ENCODE data around the gene TPH1. TPM values are rescaled to one million over a fixed set of nuclear protein-coding genes. Genes with fewer than 3 reads are reported as not detected.

Gene TPH1
- total and polyA plus RNA-seq, 2 of the 8 experiments (the other 6 are each of a cell fraction or from before 2014, with no cell fraction given): 0.09 to 0.22 TPM

- FAIRE-seq (no peak), DNase-seq (ENCODE audit: low read depth in 1 of 2, low spot score in 2 of 2) (no peak)
- H3K56ac ChIP-seq (replicated peaks; ENCODE audit: insufficient read length, low read depth, low read length): no peak overlapping the region
- H3K27me3 ChIP-seq (replicated peaks in 1 of 4; ENCODE audit: control insufficient read depth in 3 of 4, extremely low read depth in 1 of 4, insufficient read depth in 3 of 4, low read length in 3 of 4): no peaks in the 10 kb centered on the region
- no peak overlapping the region for H2BK12ac ChIP-seq (ENCODE audit: low read depth, low read length)
- ChIA-PET POLR2A (ENCODE audit: partially characterized antibody) (interaction anchor here (1.1 kb wide), 1 partner anchor 13 kb away, joined by 4 read pairs; no protein-coding TSS in a partner anchor), CTCF (ENCODE audit: partially characterized antibody) (interaction anchor here (0.8 to 2.5 kb wide), 5 partner anchors 9 to 115 kb away, joined by 4 to 6 read pairs (median 4); partner anchors contain the start of gene SAAL1)
- H3K79me1 ChIP-seq (ENCODE audit: low read depth, low read length): no peaks in the 10 kb centered on the region; the same call in 1 of the 2 replicates
- TF ChIP-seq TCF12 (IDR thresholded peaks at IDR 0.05; ENCODE audit: low read depth, low read length) (no peak), TBP (IDR thresholded peaks at IDR 0.05; ENCODE audit: low read depth, low read length) (no peak), CTBP2 (IDR thresholded peaks at IDR 0.05; ENCODE audit: borderline replicate concordance, insufficient read depth, insufficient read length, low read length) (no peak), CHD1 (IDR thresholded peaks at IDR 0.05; ENCODE audit: low read depth, low read length) (no peak)
- peaks cover 0 to 12% of the 10 kb centered on the region in 2 experiments; a peak in 2 of 4 replicates for H3K79me2 ChIP-seq (ENCODE audit: control insufficient read depth in 1 of 2, insufficient read depth in 2 of 2, low read length in 2 of 2)
- no peak overlapping the region for H3K4me3 ChIP-seq (ENCODE audit: extremely low read depth in 1 of 4, insufficient read depth in 2 of 4, low read depth in 3 of 4, low read length in 4 of 4)
- H3K9me3 ChIP-seq (ENCODE audit: insufficient read depth in 2 of 2, low read depth in 1 of 2, low read length in 1 of 2): no peaks in the 10 kb centered on the region
- H3K23ac ChIP-seq (ENCODE audit: insufficient read length): no peak overlapping the region
- peaks cover 0 to 6% of the 10 kb centered on the region in 2 experiments for H4K20me1 ChIP-seq (replicated peaks in 1 of 2; ENCODE audit: control insufficient read depth in 1 of 2, insufficient read depth in 2 of 2, low read length in 2 of 2)
- no peak overlapping the region for H2BK20ac ChIP-seq (ENCODE audit: low read length)
- no peak overlapping the region for H4K8ac ChIP-seq (ENCODE audit: extremely low read depth, insufficient read depth, low read length)
- no peak overlapping the region for H4K91ac ChIP-seq (replicated peaks; ENCODE audit: insufficient read length, low read length)
- H3K14ac ChIP-seq (ENCODE audit: insufficient read length): no peak overlapping the region
- H3K9ac ChIP-seq (replicated peaks in 1 of 4; ENCODE audit: extremely low read depth in 1 of 4, low read depth in 3 of 4, low read length in 3 of 4): no peak overlapping the region
- no peak overlapping the region for H3K4me2 ChIP-seq (ENCODE audit: insufficient read depth in 1 of 2, low read depth in 2 of 2, low read length in 2 of 2)
- no peak overlapping the region for H3K18ac ChIP-seq (ENCODE audit: extremely low read depth, low read length)
- H3K4ac ChIP-seq (replicated peaks; ENCODE audit: insufficient read length, low read depth, low read length): no peak overlapping the region
- H2BK5ac ChIP-seq (ENCODE audit: low read depth, low read length): no peak overlapping the region
- no peak overlapping the region for H4K5ac ChIP-seq (ENCODE audit: insufficient read length, low read depth, low read length)
- H2AFZ ChIP-seq (ENCODE audit: low read length): no peak overlapping the region
- no peak overlapping the region for H2AK5ac ChIP-seq (ENCODE audit: low read depth, low read length)
- H3K27ac ChIP-seq (ENCODE audit: low read depth, low read length): no peak overlapping the region
- no peak overlapping the region for H2BK15ac ChIP-seq (ENCODE audit: low read length)
- H2BK120ac ChIP-seq (replicated peaks; ENCODE audit: low read depth, low read length): no peak overlapping the region
- H3K4me1 ChIP-seq (replicated peaks in 1 of 4; ENCODE audit: control insufficient read depth in 3 of 4, insufficient read depth in 4 of 4, low read length in 3 of 4): no peaks in the 10 kb centered on the region
- H3K36me3 ChIP-seq (ENCODE audit: control insufficient read depth in 2 of 4, insufficient read depth in 4 of 4, low read length in 3 of 4): peaks cover 9 to 73% (median 48%) of the 10 kb centered on the region in 4 experiments
- no peaks in the 10 kb centered on the region for H3K23me2 ChIP-seq (ENCODE audit: low read depth, low read length)
These were observed 47.9 kb upstream of the TPH1 start for GRCh38 chr11:18093959-18094358.
